Uterus (tissue), 2 donors: ENCODE data around the gene PCDHGC5.

Experiments
- POLR2A ChIP-seq, 2 donors: fragments of 450-650 bp; IDR thresholded peaks; one replicate each; pipeline ENCODE4 v1.6.1; 2016; ENCODE audit warnings: antibody characterized with exemption in 2 of 2, mild to moderate bottlenecking in 1 of 2, moderate library complexity in 1 of 2
- TF ChIP-seq, protein P1 (sequence below), 4 experiments: fragments of 200-600 bp in 2 of 4; fragments of 450-650 bp in 2 of 4; sonication (generic) in 2 of 4; IDR thresholded peaks; one replicate each; pipeline ENCODE4 v1.5.1; 2016 to 2019; ENCODE audit warnings: antibody characterized with exemption in 4 of 4, mild to moderate bottlenecking in 2 of 4, moderate library complexity in 1 of 4

DNA sequence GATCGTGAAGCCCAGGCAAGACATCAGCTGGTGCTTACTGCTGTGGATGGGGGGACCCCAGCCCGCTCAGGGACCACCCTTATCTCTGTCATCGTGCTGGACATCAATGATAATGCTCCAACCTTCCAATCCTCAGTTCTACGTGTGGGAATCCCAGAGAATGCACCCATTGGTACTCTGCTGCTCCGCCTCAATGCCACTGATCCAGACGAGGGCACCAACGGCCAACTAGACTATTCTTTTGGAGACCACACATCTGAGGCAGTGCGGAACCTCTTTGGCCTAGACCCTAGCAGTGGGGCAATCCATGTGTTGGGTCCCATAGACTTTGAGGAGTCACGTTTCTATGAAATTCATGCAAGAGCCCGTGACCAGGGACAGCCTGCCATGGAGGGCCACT lies 960 bp downstream of the PCDHGC5 start:
- TF ChIP-seq, protein P1, sequence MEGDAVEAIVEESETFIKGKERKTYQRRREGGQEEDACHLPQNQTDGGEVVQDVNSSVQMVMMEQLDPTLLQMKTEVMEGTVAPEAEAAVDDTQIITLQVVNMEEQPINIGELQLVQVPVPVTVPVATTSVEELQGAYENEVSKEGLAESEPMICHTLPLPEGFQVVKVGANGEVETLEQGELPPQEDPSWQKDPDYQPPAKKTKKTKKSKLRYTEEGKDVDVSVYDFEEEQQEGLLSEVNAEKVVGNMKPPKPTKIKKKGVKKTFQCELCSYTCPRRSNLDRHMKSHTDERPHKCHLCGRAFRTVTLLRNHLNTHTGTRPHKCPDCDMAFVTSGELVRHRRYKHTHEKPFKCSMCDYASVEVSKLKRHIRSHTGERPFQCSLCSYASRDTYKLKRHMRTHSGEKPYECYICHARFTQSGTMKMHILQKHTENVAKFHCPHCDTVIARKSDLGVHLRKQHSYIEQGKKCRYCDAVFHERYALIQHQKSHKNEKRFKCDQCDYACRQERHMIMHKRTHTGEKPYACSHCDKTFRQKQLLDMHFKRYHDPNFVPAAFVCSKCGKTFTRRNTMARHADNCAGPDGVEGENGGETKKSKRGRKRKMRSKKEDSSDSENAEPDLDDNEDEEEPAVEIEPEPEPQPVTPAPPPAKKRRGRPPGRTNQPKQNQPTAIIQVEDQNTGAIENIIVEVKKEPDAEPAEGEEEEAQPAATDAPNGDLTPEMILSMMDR (IDR thresholded peaks at IDR 0.05): no peak
- no peak for TF ChIP-seq POLR2A (IDR thresholded peaks at IDR 0.05)
